Endodermal cell (in vitro differentiated cells): Measurements from ENCODE around the gene CNBD2. TPM values are rescaled to one million over a fixed set of nuclear protein-coding genes. Genes with fewer than 3 reads are reported as not detected.
"Not testable (repeated sequence)": the region's sequence is repeated elsewhere in the genome, so short reads cannot be mapped to it uniquely, and the experiment has no call there.

Experiments
- DNase-seq: peaks from one replicate; pipeline ENCODE4 v3.0.0-alpha.2; 2017
- H3K27ac ChIP-seq: 2 replicates; pipeline ENCODE4 v1.5.1; 2013; ENCODE audit warnings: mild to moderate bottlenecking, low read depth, low read length, moderate library complexity
- H3K27me3 ChIP-seq: 2 replicates; pipeline ENCODE4 v1.6.1; 2013; ENCODE audit warnings: mild to moderate bottlenecking, low read length, moderate library complexity; ENCODE audit not compliant: insufficient read depth, control insufficient read depth, poor library complexity, severe bottlenecking
- H3K36me3 ChIP-seq: 2 replicates; pipeline ENCODE4 v1.7.0; 2013; ENCODE audit warnings: mild to moderate bottlenecking, low read length, moderate library complexity; ENCODE audit not compliant: control insufficient read depth, insufficient read depth
- H3K4me1 ChIP-seq: one replicate; pipeline ENCODE4 v1.7.0; 2013; ENCODE audit warnings: low read length; ENCODE audit not compliant: control insufficient read depth, insufficient read depth
- H3K4me3 ChIP-seq: 2 replicates; pipeline ENCODE4 v1.5.1; 2013; ENCODE audit warnings: mild to moderate bottlenecking, low read length, moderate library complexity
- H3K9ac ChIP-seq: 2 replicates; pipeline ENCODE4 v1.6.1; 2013; ENCODE audit warnings: mild to moderate bottlenecking, low read length, moderate library complexity; ENCODE audit not compliant: poor library complexity, severe bottlenecking; ENCODE audit errors: extremely low read depth
- H3K9me3 ChIP-seq: 2 replicates; pipeline ENCODE4 v1.6.1; 2013; ENCODE audit warnings: mild to moderate bottlenecking, low read length, moderate library complexity; ENCODE audit not compliant: control insufficient read depth
- H3K27ac Mint-ChIP-seq: 2 replicates; pipeline ENCODE4 v1.8.0; 2020; ENCODE audit warnings: mixed read lengths
- H3K27me3 Mint-ChIP-seq: 2 replicates; pipeline ENCODE4 v1.8.0; 2021; ENCODE audit warnings: mild to moderate bottlenecking, mixed read lengths; ENCODE audit not compliant: insufficient read depth
- H3K36me3 Mint-ChIP-seq: 2 replicates; pipeline ENCODE4 v1.8.0; 2020; ENCODE audit warnings: low read depth, mixed read lengths
- H3K4me1 Mint-ChIP-seq: 2 replicates; pipeline ENCODE4 v1.8.0; 2020; ENCODE audit warnings: mixed read lengths
- H3K4me3 Mint-ChIP-seq: 2 replicates; pipeline ENCODE4 v1.8.0; 2020; ENCODE audit warnings: mild to moderate bottlenecking, moderate library complexity, mixed read lengths
- H3K9me3 Mint-ChIP-seq: 2 replicates; pipeline ENCODE4 v1.8.0; 2020; ENCODE audit warnings: mild to moderate bottlenecking, mixed read lengths
- WGBS, 2 experiments: methylation state at CpG; one replicate each; pipeline versions ENCODE4 v1.1.5 to v1.1.7; 2013; ENCODE audit warnings: missing lambda C conversion rate in 2 of 2, mixed read lengths in 1 of 2; ENCODE audit not compliant: insufficient coverage in 1 of 2, insufficient read length in 1 of 2; 5-methylcytosine and 5-hydroxymethylcytosine counted together
- total RNA-seq, 2 donors: library from RNA; stranded (reverse); fragmentation: NEBNext Ultra II Directional in 1 of 2; extraction: Animal tissue kit (Norgen Biotek cat#: 25700) in 1 of 2; gene quantifications; 2 replicates in 1 of 2; 3 replicates in 1 of 2; pipeline ENCODE4 v1.2.1, GENCODE V29; 2021
- TF ChIP-seq, protein P1 (sequence below): fragments of 200-600 bp; sonication (generic); conservative IDR thresholded peaks from 2 replicates; pipeline ENCODE4 v1.5.0; 2021; ENCODE audit warnings: antibody characterized with exemption, mild to moderate bottlenecking

CNBD2 gene
- total RNA-seq, 2 donors from 2014 or later = 1.3 to 1.9 TPM

DNA sequence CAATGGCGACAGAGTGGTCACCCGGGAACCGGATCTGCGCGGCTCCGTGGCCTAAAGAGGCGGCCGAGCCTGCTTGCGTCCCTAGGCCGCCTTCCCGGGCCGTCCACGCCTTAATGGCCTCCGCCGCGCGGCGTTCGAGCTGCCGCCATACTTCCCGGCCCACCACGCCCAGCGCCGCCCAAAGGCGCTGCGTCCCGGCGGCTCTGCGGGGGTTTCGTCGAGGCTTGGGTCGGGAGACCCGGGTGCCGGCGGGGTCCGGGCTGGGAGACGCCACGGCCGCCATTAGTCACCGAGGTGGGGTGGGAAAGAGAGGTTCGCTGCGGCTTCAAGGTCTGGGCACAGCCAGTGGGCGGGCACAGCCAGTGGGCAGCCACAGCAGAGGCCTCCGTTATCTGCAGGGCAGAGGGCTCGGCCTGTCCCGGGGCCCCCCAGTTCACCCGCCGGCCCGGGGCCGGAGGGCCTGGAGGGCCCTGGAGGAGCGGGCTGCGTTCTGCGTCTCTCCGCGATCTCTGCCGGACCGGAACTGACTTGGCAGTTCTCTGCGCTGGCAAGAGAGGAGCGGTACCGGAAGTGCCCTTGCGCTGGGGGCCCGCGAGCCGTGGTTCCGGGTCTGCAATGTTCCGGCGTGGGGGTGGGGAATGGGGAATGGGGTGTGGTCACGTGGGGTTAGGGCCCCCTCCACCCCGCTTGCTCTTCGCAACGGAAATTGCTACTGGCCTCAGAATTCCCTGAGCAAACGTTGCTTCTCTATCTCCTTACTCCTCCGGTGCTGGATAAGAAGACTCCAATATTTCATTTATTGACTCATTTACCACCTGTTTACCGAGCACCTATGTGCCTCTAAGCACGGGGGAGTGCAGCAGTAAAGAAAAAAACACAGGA lies 82.3 kb downstream of the CNBD2 start:
- peak overlapping the region; percentile 97 for H3K9ac ChIP-seq
- peak overlapping the region; percentile 89 for H3K27ac ChIP-seq
- Mint-ChIP-seq H3K36me3 (peaks cover 20% of the 10 kb centered on the region), H3K27ac (peak overlapping the region; percentile 36), H3K4me3 (peak overlapping the region; percentile 88), H3K27me3 (peaks cover 5% of the 10 kb centered on the region), H3K4me1 (peaks cover 29% of the 10 kb centered on the region), H3K9me3 (no peaks in the 10 kb centered on the region)
- TF ChIP-seq, protein P1, sequence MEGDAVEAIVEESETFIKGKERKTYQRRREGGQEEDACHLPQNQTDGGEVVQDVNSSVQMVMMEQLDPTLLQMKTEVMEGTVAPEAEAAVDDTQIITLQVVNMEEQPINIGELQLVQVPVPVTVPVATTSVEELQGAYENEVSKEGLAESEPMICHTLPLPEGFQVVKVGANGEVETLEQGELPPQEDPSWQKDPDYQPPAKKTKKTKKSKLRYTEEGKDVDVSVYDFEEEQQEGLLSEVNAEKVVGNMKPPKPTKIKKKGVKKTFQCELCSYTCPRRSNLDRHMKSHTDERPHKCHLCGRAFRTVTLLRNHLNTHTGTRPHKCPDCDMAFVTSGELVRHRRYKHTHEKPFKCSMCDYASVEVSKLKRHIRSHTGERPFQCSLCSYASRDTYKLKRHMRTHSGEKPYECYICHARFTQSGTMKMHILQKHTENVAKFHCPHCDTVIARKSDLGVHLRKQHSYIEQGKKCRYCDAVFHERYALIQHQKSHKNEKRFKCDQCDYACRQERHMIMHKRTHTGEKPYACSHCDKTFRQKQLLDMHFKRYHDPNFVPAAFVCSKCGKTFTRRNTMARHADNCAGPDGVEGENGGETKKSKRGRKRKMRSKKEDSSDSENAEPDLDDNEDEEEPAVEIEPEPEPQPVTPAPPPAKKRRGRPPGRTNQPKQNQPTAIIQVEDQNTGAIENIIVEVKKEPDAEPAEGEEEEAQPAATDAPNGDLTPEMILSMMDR = no peak
- H3K4me1 ChIP-seq = no peaks in the 10 kb centered on the region
- DNase-seq = peak; percentile 92
- peak overlapping the region; percentile 88 for H3K4me3 ChIP-seq
- no peaks in the 10 kb centered on the region for H3K9me3 ChIP-seq
- 2 to 20% methylated on average over 16 to 75 of the region's 75 CpGs for WGBS, 2 experiments
- H3K27me3 ChIP-seq = peaks cover 6% of the 10 kb centered on the region
- peaks cover 15% of the 10 kb centered on the region for H3K36me3 ChIP-seq

DNA sequence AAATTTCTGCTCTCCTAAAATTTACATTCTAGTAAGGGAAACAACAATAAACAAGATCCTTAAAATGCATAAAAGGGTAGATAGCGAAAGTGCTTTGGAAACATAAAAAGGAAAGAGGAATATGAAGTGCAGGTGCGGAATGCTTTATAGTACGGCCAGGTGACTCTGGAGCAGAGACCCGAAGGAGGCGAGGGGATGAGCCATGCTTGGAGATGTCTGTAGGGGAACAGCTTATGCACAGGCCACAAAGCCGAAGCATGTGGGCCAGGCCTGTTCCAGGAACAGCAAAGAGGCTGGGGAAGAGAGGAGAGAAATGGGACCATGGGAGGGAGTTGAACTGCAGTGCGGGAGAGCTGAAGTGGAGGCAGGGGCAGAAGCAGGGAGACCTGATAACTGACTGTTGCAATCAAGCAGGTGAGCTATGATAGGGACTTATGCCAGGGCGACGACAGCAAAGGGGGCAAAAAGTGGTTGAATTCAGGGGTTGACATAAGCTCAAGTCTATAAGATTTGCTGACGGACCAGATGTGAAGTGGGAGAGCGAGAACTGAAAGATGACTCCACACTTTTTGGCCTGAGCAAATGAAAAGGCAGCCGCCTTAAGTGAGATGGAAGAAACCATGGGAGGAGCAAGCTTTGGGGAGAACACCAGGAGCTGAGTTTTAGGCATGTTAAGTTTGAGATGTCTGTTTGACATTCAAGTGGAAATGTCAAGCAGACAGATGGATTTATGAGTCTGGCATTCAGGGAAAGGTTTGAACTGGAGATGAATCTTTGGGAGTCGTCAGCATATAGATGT lies 83.1 kb downstream of the CNBD2 start:
- Mint-ChIP-seq H3K4me1 (peaks cover 22% of the 10 kb centered on the region), H3K36me3 (peaks cover 20% of the 10 kb centered on the region), H3K9me3 (no peaks in the 10 kb centered on the region), H3K27ac (peak overlapping the region; percentile 36), H3K4me3 (peak overlapping the region; percentile 88), H3K27me3 (peaks cover 5% of the 10 kb centered on the region)
- TF ChIP-seq, protein P1 = no peak
- peak overlapping the region; percentile 88 for H3K4me3 ChIP-seq
- WGBS, 2 experiments = 89 to 91% methylated on average over 13 of the region's 13 CpGs
- peaks cover 6% of the 10 kb centered on the region for H3K27me3 ChIP-seq
- no peaks in the 10 kb centered on the region for H3K4me1 ChIP-seq
- H3K9me3 ChIP-seq = no peaks in the 10 kb centered on the region
- DNase-seq = peak; percentile 58
- H3K27ac ChIP-seq = peak overlapping the region; percentile 63
- H3K36me3 ChIP-seq = peaks cover 10% of the 10 kb centered on the region
- peak overlapping the region; percentile 97 for H3K9ac ChIP-seq

DNA sequence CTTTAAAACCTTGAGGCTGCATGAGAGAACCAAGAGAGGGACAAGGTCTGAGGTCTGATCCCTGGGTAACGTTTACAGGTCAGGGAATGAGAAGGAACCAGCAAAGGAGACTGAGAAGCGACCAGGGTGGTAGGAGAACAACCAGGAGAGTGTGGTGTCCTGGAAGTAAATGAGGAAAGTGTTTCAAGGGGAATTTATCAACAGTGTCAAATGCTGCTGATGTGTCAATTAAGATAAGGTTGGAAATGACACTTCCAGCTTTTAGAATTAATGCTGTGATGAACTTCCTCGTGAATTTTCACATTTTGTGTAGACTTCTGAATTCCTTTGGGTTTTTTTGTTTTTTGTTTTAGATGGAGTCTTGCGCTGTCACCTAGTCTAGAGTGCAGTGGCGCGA lies 83.7 kb downstream of the CNBD2 start:
- no peak overlapping the region for H3K4me3 Mint-ChIP-seq
- H3K4me3 ChIP-seq = no peak overlapping the region
- H3K9me3 ChIP-seq = no peaks in the 10 kb centered on the region
- TF ChIP-seq, protein P1 = no peak
- H3K27ac ChIP-seq = no peak overlapping the region
- peaks cover 10% of the 10 kb centered on the region for H3K36me3 ChIP-seq
- H3K4me1 Mint-ChIP-seq = peaks cover 21% of the 10 kb centered on the region
- DNase-seq = no peak
- H3K9ac ChIP-seq = no peak overlapping the region
- H3K27me3 ChIP-seq = peaks cover 6% of the 10 kb centered on the region
- H3K27me3 Mint-ChIP-seq = peaks cover 5% of the 10 kb centered on the region
- H3K4me1 ChIP-seq = no peaks in the 10 kb centered on the region
- peaks cover 17% of the 10 kb centered on the region for H3K36me3 Mint-ChIP-seq
- no peak overlapping the region for H3K27ac Mint-ChIP-seq
- no peaks in the 10 kb centered on the region for H3K9me3 Mint-ChIP-seq
- WGBS, 2 experiments = 92 to 93% methylated on average over 6 of the region's 6 CpGs

DNA sequence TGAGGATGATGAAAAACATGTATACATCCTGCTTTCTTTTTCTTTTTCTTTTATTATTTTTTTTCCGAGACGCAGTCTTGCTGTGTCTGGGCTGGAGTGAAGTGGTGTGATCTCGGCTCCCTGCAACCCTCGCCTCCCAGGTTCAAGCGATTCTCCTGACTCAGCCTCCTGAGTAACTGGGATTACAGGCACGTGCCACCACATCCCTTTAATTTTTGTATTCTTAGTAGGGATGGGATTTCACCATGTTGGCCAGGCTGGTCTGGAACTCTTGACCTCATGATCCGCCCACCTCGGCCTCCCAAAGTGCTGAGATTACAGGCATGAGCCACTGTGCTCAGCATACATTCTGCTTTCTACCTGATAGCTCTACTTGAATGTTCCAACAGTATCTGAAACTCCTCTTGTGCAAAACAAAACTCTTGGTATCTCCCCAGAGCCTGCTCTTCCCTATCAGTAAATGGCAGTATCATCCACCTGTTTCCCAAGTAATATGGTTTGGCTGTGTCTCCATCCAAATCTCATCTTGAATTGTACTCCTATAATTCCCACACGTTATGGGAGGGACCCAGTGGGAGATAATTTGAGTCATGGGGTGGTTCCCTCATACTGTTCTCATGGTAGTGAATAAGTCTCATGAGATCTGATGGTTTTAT lies 85.6 kb downstream of the CNBD2 start:
- H3K27me3 Mint-ChIP-seq, H3K27me3 ChIP-seq, H3K4me3 ChIP-seq, H3K4me1 ChIP-seq, H3K9me3 Mint-ChIP-seq, H3K9me3 ChIP-seq, H3K4me3 Mint-ChIP-seq, H3K36me3 ChIP-seq, H3K9ac ChIP-seq, H3K36me3 Mint-ChIP-seq, H3K27ac Mint-ChIP-seq, H3K27ac ChIP-seq, DNase-seq: not testable (repeated sequence)
- H3K4me1 Mint-ChIP-seq = peaks cover 11% of the 10 kb centered on the region
- 88 to 91% methylated on average over 8 to 9 of the region's 9 CpGs for WGBS, 2 experiments
